Gastroesophageal sphincter (tissue), 3 donors: ENCODE measurements around the gene CWC25.

Experiments
- EP300 ChIP-seq: sonication (generic); formaldehyde crosslinking; IDR thresholded peaks from one replicate; pipeline ENCODE4 v1.6.1; 2017; ENCODE audit warnings: antibody characterized with exemption, mild to moderate bottlenecking
- POLR2A ChIP-seq, 2 donors: fragments of 450-650 bp; IDR thresholded peaks; one replicate each; pipeline ENCODE4 v1.6.1; 2017; ENCODE audit warnings: antibody characterized with exemption in 2 of 2, mild to moderate bottlenecking in 2 of 2, moderate library complexity in 1 of 2
- POLR2AphosphoS5 ChIP-seq: sonication (generic); formaldehyde crosslinking; IDR thresholded peaks from one replicate; pipeline ENCODE4 v1.6.1; 2017; ENCODE audit warnings: antibody characterized with exemption
- TF ChIP-seq, protein P1 (sequence below), 4 experiments: fragments of 200-600 bp in 2 of 4; fragments of 450-650 bp in 2 of 4; sonication (generic) in 1 of 4; IDR thresholded peaks; one replicate each; pipeline ENCODE4 v1.5.1; 2017 to 2019; ENCODE audit warnings: antibody characterized with exemption in 4 of 4, mild to moderate bottlenecking in 2 of 4, moderate library complexity in 2 of 4

DNA sequence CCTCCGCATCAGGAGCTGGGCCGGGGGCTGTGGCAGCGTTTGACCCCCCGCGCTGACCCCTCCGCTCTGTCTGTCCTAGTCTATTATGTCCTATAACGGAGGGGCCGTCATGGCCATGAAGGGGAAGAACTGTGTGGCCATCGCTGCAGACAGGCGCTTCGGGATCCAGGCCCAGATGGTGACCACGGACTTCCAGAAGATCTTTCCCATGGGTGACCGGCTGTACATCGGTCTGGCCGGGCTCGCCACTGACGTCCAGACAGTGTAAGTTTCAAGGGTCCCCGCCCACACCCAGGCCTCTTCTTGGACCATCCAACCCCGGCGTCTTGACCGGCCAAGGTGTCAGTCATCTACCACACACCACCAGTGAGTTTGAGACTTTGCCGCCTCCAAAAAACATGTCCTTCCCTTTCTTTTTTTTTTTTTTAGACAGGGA, 72.0 kb downstream of the CWC25 start:
- TF ChIP-seq, protein P1, sequence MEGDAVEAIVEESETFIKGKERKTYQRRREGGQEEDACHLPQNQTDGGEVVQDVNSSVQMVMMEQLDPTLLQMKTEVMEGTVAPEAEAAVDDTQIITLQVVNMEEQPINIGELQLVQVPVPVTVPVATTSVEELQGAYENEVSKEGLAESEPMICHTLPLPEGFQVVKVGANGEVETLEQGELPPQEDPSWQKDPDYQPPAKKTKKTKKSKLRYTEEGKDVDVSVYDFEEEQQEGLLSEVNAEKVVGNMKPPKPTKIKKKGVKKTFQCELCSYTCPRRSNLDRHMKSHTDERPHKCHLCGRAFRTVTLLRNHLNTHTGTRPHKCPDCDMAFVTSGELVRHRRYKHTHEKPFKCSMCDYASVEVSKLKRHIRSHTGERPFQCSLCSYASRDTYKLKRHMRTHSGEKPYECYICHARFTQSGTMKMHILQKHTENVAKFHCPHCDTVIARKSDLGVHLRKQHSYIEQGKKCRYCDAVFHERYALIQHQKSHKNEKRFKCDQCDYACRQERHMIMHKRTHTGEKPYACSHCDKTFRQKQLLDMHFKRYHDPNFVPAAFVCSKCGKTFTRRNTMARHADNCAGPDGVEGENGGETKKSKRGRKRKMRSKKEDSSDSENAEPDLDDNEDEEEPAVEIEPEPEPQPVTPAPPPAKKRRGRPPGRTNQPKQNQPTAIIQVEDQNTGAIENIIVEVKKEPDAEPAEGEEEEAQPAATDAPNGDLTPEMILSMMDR (IDR thresholded peaks at IDR 0.05), result no peak
- TF ChIP-seq POLR2A (IDR thresholded peaks at IDR 0.05) (no peak), POLR2AphosphoS5 (no peak), EP300 (no peak)
